ENCODE data around the gene SPRR2F. TPM values are rescaled to one million over a fixed set of nuclear protein-coding genes. Genes with fewer than 3 reads are reported as not detected.

SPRR2F gene
- polyA plus RNA-seq, 2 of the 4 experiments (the other 2 are of a cell fraction), result not detected

GRCh38 chr1:153100245-153100644 lies 13.1 kb downstream of the SPRR2F start:
- CTCF ChIA-PET, result no interaction called here
- ATAC-seq (peak; percentile 46 to 54; a peak in 3 of 6 replicates), FAIRE-seq (no peak), DNase-seq (ENCODE audit: low read depth in 1 of 2, low spot score in 1 of 2) (peak in 1 of 2 experiments; percentile 10)
- 7% methylated on average over 5 of the region's 5 CpGs for WGBS (ENCODE audit: missing lambda C conversion rate)
- Histone ChIP-seq H3K4me2 (no peak overlapping the region), H3K9me3 (no peaks in the 10 kb centered on the region), H3K4me3 (no peak overlapping the region), H3K27ac (no peak overlapping the region), H3K4me1 (no peaks in the 10 kb centered on the region)
- TF ChIP-seq, protein P1, sequence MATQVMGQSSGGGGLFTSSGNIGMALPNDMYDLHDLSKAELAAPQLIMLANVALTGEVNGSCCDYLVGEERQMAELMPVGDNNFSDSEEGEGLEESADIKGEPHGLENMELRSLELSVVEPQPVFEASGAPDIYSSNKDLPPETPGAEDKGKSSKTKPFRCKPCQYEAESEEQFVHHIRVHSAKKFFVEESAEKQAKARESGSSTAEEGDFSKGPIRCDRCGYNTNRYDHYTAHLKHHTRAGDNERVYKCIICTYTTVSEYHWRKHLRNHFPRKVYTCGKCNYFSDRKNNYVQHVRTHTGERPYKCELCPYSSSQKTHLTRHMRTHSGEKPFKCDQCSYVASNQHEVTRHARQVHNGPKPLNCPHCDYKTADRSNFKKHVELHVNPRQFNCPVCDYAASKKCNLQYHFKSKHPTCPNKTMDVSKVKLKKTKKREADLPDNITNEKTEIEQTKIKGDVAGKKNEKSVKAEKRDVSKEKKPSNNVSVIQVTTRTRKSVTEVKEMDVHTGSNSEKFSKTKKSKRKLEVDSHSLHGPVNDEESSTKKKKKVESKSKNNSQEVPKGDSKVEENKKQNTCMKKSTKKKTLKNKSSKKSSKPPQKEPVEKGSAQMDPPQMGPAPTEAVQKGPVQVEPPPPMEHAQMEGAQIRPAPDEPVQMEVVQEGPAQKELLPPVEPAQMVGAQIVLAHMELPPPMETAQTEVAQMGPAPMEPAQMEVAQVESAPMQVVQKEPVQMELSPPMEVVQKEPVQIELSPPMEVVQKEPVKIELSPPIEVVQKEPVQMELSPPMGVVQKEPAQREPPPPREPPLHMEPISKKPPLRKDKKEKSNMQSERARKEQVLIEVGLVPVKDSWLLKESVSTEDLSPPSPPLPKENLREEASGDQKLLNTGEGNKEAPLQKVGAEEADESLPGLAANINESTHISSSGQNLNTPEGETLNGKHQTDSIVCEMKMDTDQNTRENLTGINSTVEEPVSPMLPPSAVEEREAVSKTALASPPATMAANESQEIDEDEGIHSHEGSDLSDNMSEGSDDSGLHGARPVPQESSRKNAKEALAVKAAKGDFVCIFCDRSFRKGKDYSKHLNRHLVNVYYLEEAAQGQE (IDR thresholded peaks at IDR 0.05), result no peak
- TF ChIP-seq FOSL2 (IDR thresholded peaks at IDR 0.05) (no peak), FOSL2 (CRISPR knock-in tag; IDR thresholded peaks at IDR 0.05) (0 out of 2 replicates have a peak, but pooled peaks have one; percentile 12)
- POLR2A ChIA-PET, result no interaction called here

DNA sequence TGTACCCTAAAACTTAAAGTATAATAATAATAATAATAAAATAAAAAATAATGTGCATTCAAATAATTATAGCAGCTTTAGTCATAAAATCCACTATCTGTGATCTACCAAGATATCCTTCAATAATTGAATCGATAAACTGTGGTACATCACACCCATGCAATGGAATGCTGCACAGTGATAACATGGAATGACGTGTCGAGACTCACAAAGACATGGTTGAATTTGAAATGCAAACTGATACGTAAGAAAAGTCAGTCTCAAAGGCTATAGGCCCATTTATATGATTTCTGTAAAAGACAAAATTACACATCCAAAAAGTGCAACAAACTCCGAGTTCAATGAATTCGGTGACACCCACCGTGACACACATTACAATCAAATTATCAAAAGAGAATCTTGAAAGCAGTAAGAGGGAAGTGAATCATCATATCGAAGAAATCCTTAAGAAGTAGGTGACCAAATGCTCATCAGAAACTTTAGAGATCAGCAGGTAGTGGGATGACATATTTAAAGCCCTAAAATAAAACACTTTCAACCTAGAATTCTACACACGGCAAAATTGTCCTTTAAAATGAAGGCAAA lies 13.8 kb downstream of the SPRR2F start:
- Histone ChIP-seq H3K4me2 (no peak overlapping the region), H3K9me3 (no peaks in the 10 kb centered on the region), H3K27ac (no peak overlapping the region), H3K4me3 (no peak overlapping the region), H3K4me1 (no peaks in the 10 kb centered on the region)
- POLR2A ChIA-PET, result no interaction called here
- TF ChIP-seq FOSL2 (IDR thresholded peaks at IDR 0.05) (no peak), FOSL2 (CRISPR knock-in tag; IDR thresholded peaks at IDR 0.05) (no peak), EP300 (IDR thresholded peaks at IDR 0.05) (no peak), POLR2A (IDR thresholded peaks at IDR 0.05; ENCODE audit: low read length) (no peak), HOXB5 (CRISPR knock-in tag; IDR thresholded peaks at IDR 0.05) (no peak), HOXA7 (CRISPR knock-in tag; IDR thresholded peaks at IDR 0.05) (no peak), FOXS1 (CRISPR knock-in tag; IDR thresholded peaks at IDR 0.05) (no peak), GATA3 (IDR thresholded peaks at IDR 0.05; ENCODE audit: borderline replicate concordance) (no peak), CBX8 (IDR thresholded peaks at IDR 0.05) (no peak), POLR2AphosphoS2 (conservative IDR thresholded peaks at IDR 0.05; ENCODE audit: low read length) (no peak), TP53 (CRISPR knock-in tag; IDR thresholded peaks at IDR 0.05) (no peak), CTCF (IDR thresholded peaks at IDR 0.05) (no peak), CHD4 (IDR thresholded peaks at IDR 0.05; ENCODE audit: borderline replicate concordance) (no peak), RAD21 (conservative IDR thresholded peaks at IDR 0.05 in 1 of 2, IDR thresholded peaks at IDR 0.05 in 1 of 2) (no peak)
- WGBS (ENCODE audit: missing lambda C conversion rate), result 30% methylated on average over 9 of the region's 9 CpGs
- CTCF ChIA-PET, result no interaction called here
- DNase-seq (ENCODE audit: low read depth in 1 of 2, low spot score in 1 of 2), result no peak
- FAIRE-seq, result no peak
- no peak for ATAC-seq

- FAIRE-seq, result no peak
- H3K4me3 ChIP-seq, result no peak overlapping the region
- no peaks in the 10 kb centered on the region for H3K9me3 ChIP-seq
- no peak for ATAC-seq
- no peak overlapping the region for H3K27ac ChIP-seq
- H3K4me2 ChIP-seq, result no peak overlapping the region
- H3K4me1 ChIP-seq, result no peaks in the 10 kb centered on the region
- TF ChIP-seq E2F6 (IDR thresholded peaks at IDR 0.05; ENCODE audit: borderline replicate concordance, low read depth) (no peak), KDM5A (IDR thresholded peaks at IDR 0.05) (no peak), CHD4 (IDR thresholded peaks at IDR 0.05; ENCODE audit: borderline replicate concordance) (no peak), JUN (IDR thresholded peaks at IDR 0.05) (no peak), MYC (IDR thresholded peaks at IDR 0.05; ENCODE audit: borderline replicate concordance, low read length) (no peak), FOSL2 (IDR thresholded peaks at IDR 0.05) (no peak), FOSL2 (CRISPR knock-in tag; IDR thresholded peaks at IDR 0.05) (no peak), POLR2AphosphoS2 (conservative IDR thresholded peaks at IDR 0.05; ENCODE audit: low read length) (no peak), EHF (CRISPR knock-in tag; IDR thresholded peaks at IDR 0.05) (no peak), PHF8 (IDR thresholded peaks at IDR 0.05; ENCODE audit: borderline replicate concordance, low read depth) (no peak), NFE2L2 (conservative IDR thresholded peaks at IDR 0.05; ENCODE audit: low read length) (no peak), RARB (CRISPR knock-in tag; IDR thresholded peaks at IDR 0.05) (no peak), SMC3 (IDR thresholded peaks at IDR 0.05) (no peak), HEYL (CRISPR knock-in tag; IDR thresholded peaks at IDR 0.05) (no peak)
- POLR2A ChIA-PET, result no interaction called here
- no peak for DNase-seq (ENCODE audit: low read depth in 1 of 2, low spot score in 1 of 2)
- CTCF ChIA-PET, result interaction anchor here (1.3 kb wide), 1 partner anchor 12 kb away, joined by 3 read pairs; no protein-coding TSS in a partner anchor
Measured at GRCh38 chr1:153095764-153096163, 17.6 kb downstream of the SPRR2F start.

Measured in A549 (cell line).